Colonic mucosa (tissue), 4 donors: ENCODE data around the gene SLC9A9. TPM values are rescaled to one million over a fixed set of nuclear protein-coding genes. Genes with fewer than 3 reads are reported as not detected.
"Not testable (repeated sequence)": the region's sequence is repeated elsewhere in the genome, so short reads cannot be mapped to it uniquely, and the experiment has no call there.

Experiments
- DNase-seq: peaks from one replicate; pipeline ENCODE4 v3.0.0-alpha.2; 2020
- H3K27ac ChIP-seq: fragments of 200-600 bp; one replicate; pipeline ENCODE4 v1.8.0; 2021
- H3K27me3 ChIP-seq: fragments of 200-600 bp; one replicate; pipeline ENCODE4 v1.8.0; 2021
- H3K36me3 ChIP-seq: fragments of 200-600 bp; one replicate; pipeline ENCODE4 v1.8.0; 2021
- H3K4me1 ChIP-seq: fragments of 200-600 bp; one replicate; pipeline ENCODE4 v1.8.0; 2021; ENCODE audit warnings: mild to moderate bottlenecking
- H3K4me3 ChIP-seq: fragments of 200-600 bp; one replicate; pipeline ENCODE4 v1.8.0; 2021
- H3K9ac ChIP-seq, 2 donors: one replicate each; pipeline ENCODE4 v1.7.0; 2013; ENCODE audit warnings: control low read depth in 2 of 2, low read depth in 2 of 2, low read length in 2 of 2
- H3K9me3 ChIP-seq: fragments of 200-600 bp; one replicate; pipeline ENCODE4 v1.8.0; 2021
- intact Hi-C: fragments of 100-400 bp; cut with DNase I; formaldehyde crosslinking; loops from one replicate; pipeline ENCODE4 v1.14.1; 2022
- total RNA-seq, 2 donors: library from RNA; stranded (reverse); fragmentation: NEBNext Ultra II Directional in 1 of 2; extraction: Animal tissue kit (Norgen Biotek cat#: 25700) in 1 of 2; gene quantifications; one replicate each; pipeline ENCODE4 v1.2.1, GENCODE V29; 2021
- TF ChIP-seq, protein P1 (sequence below): fragments of 200-600 bp; IDR thresholded peaks from one replicate; pipeline ENCODE4 v1.8.0; 2022; ENCODE audit warnings: antibody characterized with exemption, mild to moderate bottlenecking
- donor health status: healthy.
- donor health status: DM: no; HTN: no; CAD: no.
- donor health status: DM: no; HTN: no; CAD: no.

The SLC9A9 gene
- total RNA-seq, 2 donors from 2014 or later: 2.5 to 6.5 TPM

DNA sequence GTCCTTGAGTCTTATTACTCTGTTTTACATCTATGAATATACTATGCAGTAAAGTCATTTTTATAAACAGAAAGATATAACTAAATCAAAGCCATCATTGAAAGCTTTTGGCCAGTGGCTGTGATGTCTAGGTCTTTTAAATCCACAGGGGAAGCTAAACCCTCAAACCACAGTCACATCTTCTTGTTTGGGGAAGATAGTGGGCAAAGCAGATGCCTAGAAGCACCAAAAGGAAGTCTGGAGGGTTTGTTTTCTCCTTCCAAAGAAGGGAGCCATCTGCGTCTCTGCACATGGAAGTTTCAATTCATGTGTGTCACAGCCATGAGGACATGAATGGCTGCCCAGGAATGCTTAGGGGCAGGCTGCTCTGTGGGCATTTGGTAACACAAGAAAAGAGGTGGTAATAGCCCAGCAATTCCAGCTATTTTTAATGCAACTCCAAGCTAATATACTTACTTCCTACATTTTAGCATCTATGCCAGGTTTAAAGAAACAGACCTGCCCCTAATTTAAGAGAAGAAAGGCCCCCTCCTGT is 322.2 kb downstream of the SLC9A9 start:
- intact Hi-C loops: no loop called here
- no peak for DNase-seq
- TF ChIP-seq, protein P1, sequence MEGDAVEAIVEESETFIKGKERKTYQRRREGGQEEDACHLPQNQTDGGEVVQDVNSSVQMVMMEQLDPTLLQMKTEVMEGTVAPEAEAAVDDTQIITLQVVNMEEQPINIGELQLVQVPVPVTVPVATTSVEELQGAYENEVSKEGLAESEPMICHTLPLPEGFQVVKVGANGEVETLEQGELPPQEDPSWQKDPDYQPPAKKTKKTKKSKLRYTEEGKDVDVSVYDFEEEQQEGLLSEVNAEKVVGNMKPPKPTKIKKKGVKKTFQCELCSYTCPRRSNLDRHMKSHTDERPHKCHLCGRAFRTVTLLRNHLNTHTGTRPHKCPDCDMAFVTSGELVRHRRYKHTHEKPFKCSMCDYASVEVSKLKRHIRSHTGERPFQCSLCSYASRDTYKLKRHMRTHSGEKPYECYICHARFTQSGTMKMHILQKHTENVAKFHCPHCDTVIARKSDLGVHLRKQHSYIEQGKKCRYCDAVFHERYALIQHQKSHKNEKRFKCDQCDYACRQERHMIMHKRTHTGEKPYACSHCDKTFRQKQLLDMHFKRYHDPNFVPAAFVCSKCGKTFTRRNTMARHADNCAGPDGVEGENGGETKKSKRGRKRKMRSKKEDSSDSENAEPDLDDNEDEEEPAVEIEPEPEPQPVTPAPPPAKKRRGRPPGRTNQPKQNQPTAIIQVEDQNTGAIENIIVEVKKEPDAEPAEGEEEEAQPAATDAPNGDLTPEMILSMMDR: no peak
- no peaks in the 10 kb centered on the region for H3K36me3 ChIP-seq
- H3K9ac ChIP-seq: no peak overlapping the region
- H3K9me3 ChIP-seq: no peaks in the 10 kb centered on the region
- no peak overlapping the region for H3K27ac ChIP-seq
- no peak overlapping the region for H3K4me3 ChIP-seq
- H3K4me1 ChIP-seq: no peaks in the 10 kb centered on the region
- H3K27me3 ChIP-seq: no peaks in the 10 kb centered on the region

DNA sequence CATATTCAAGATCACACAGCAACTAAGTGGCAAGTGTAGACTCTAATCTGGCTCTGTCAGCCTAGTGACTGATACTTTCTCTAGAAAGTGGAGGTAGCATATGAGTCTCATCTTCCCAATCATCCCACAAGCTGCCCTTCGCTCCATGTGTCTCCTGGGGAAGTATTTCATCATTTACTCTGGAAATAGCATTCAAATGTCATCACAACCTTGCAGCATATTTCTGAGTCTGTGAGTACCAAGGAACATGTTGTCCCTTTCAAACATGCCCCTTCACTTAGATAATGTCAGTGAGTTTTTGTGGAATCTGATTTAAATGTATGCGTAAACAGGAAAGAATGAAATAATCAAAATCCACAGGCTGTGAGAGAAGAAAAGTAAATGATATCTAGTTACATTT is 322.9 kb downstream of the SLC9A9 start:
- H3K27ac ChIP-seq: no peak overlapping the region
- intact Hi-C loops: no loop called here
- H3K9me3 ChIP-seq: no peaks in the 10 kb centered on the region
- no peak overlapping the region for H3K9ac ChIP-seq
- H3K4me3 ChIP-seq: no peak overlapping the region
- H3K4me1 ChIP-seq: no peaks in the 10 kb centered on the region
- DNase-seq: no peak
- no peaks in the 10 kb centered on the region for H3K36me3 ChIP-seq
- TF ChIP-seq, protein P1: no peak
- no peaks in the 10 kb centered on the region for H3K27me3 ChIP-seq

DNA sequence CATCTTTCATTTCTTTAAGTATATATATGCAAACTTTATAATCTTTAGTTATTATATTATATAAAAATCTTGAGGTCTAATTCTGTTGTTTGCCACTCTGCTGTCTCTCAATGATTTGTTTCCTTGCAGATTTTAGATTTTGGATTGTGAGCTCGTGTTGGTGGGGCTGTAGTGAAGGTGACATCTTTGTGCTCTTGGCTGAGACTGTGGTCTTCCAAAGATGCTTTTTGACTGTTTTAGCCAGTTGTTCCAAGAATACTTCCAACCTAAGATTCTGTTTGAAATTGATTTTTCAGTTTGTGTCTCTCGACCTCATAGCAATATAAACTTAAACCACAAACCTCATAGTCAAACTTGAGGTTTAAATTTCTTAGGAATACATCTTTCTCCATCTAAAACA is 326.5 kb downstream of the SLC9A9 start:
- TF ChIP-seq, protein P1: no peak
- H3K9me3 ChIP-seq: no peaks in the 10 kb centered on the region
- no peak for DNase-seq
- H3K4me1 ChIP-seq: no peaks in the 10 kb centered on the region
- H3K9ac ChIP-seq: no peak overlapping the region
- intact Hi-C loops: no loop called here
- H3K27ac ChIP-seq: no peak overlapping the region
- H3K4me3 ChIP-seq: no peak overlapping the region
- H3K36me3 ChIP-seq: no peaks in the 10 kb centered on the region
- no peaks in the 10 kb centered on the region for H3K27me3 ChIP-seq

DNA sequence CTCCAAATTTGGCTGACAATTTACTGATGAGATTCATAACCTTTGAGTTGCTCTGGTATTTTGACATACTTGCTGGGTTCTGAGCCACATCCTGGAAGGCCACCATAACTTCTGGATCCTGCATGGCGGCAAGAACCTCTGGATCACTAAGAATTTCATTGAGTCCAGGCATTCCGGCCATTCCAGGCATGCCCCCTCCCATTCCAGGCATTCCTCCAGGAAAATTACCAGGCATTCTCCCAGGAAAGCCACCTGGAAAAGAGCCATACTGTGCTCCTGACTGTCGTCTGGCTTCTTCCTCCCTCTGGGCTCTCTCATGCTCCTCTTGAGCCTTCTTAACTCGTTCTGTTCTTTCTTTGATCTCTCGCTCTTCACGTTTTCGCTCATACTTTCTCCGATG is 331.1 kb downstream of the SLC9A9 start:
- DNase-seq, H3K27ac ChIP-seq, intact Hi-C loops, H3K9me3 ChIP-seq, H3K4me3 ChIP-seq, H3K27me3 ChIP-seq, H3K4me1 ChIP-seq, H3K36me3 ChIP-seq, H3K9ac ChIP-seq: not testable (repeated sequence)

DNA sequence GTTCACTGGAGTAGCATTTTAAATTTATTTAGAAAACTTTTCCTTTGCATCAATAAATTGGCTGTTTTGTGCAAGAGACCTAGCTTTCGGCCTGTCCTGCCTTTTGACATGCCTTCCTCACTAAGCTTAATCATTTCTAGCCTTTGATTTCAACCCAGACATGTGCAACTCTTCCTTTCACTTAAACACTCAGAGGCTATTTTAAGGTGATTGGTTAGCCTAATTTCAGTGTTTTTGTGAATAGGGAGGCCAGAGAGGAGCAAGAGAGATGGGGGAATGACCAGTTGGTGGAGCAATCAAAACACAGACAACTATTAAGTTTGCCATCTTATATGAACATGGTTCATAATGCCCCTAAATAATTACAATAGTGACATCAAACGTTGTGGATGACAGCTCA is 333.4 kb downstream of the SLC9A9 start:
- Histone ChIP-seq H3K27me3 (no peaks in the 10 kb centered on the region), H3K9ac (no peak overlapping the region), H3K27ac (no peak overlapping the region), H3K9me3 (no peaks in the 10 kb centered on the region), H3K4me1 (no peaks in the 10 kb centered on the region), H3K36me3 (no peaks in the 10 kb centered on the region), H3K4me3 (no peak overlapping the region)
- intact Hi-C loops: no loop called here
- no peak for DNase-seq
- TF ChIP-seq, protein P1: no peak

DNA sequence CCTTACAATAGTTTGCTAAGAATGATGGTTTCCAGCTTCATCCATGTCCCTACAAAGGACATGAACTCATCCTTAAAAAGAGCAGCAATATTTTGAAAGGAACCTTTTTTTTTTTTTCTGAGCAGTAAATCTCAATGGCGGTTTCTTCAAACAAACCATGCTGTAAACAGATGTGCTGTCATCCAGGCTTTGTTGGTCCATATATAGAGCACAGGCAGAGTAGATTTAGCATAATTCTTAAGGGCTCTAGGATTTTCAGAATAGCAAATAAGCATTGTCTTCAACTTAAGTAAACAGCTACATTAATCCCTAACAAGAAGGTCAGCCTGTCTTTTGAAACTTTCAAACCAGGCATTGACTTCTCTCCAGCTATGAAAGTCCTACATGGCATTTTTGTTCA is 334.2 kb downstream of the SLC9A9 start:
- Histone ChIP-seq H3K27me3 (no peaks in the 10 kb centered on the region), H3K27ac (no peak overlapping the region), H3K4me1 (no peaks in the 10 kb centered on the region), H3K9ac (no peak overlapping the region), H3K9me3 (no peaks in the 10 kb centered on the region), H3K36me3 (no peaks in the 10 kb centered on the region), H3K4me3 (no peak overlapping the region)
- no peak for DNase-seq
- intact Hi-C loops: no loop called here
- TF ChIP-seq, protein P1: no peak
